ENCODE data around the gene ADAMTS4.

ADAMTS4 gene

DNA sequence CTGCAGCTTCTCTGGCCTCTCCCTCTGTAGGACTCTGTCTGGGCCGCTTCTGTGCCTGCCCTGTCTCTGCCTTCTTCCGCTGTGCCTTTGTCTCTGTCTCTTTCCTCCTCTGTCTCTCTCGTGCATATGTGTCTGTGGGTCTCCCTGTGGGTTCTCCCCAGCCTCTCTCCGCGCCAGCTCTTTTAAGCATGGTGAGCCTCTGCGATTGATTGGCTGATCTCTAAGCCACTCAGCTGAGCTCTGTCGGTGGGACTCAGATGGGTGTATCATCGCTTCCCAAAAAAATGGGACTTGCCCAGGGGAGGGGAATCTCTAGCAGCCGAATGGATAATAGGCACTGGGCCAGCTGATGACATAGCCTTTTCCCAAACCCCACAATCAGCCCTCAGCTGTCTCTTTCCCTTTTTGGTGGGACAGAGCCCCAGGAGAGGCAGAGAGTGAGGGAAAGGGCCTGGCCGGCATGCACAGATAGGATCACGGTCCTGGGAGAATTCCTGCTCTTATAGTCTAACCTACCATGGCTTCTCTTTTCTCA lies at the start of gene ADAMTS4:
Gene ADAMTS4 (minus strand): TSS at position 158 of the 535 bp plus-strand sequence. CDS start 427 bp downstream, outside the sequence.
- DNase-seq (ENCODE audit: insufficient read length, low spot score), result no peak
- no peak for FAIRE-seq
- TF ChIP-seq POLR2A (IDR thresholded peaks at IDR 0.05; ENCODE audit: low read depth, low read length), result no peak

GRCh38 chr1:161244888-161245287 lies 46.0 kb upstream of the ADAMTS4 start:
- TF ChIP-seq POLR2A (IDR thresholded peaks at IDR 0.05; ENCODE audit: low read depth, low read length), result no peak
- FAIRE-seq, result no peak
- no peak for DNase-seq (ENCODE audit: insufficient read length, low spot score)

- DNase-seq (ENCODE audit: insufficient read length, low spot score) (no peak), FAIRE-seq (no peak)
- no peak for TF ChIP-seq POLR2A (IDR thresholded peaks at IDR 0.05; ENCODE audit: low read depth, low read length)
These were observed 43.5 kb upstream of the ADAMTS4 start for GRCh38 chr1:161242313-161242712.

- no peak for DNase-seq (ENCODE audit: insufficient read length, low spot score)
- FAIRE-seq, result no peak
- no peak for TF ChIP-seq POLR2A (IDR thresholded peaks at IDR 0.05; ENCODE audit: low read depth, low read length)
These were observed 42.8 kb upstream of the ADAMTS4 start for GRCh38 chr1:161241682-161242081.

DNA sequence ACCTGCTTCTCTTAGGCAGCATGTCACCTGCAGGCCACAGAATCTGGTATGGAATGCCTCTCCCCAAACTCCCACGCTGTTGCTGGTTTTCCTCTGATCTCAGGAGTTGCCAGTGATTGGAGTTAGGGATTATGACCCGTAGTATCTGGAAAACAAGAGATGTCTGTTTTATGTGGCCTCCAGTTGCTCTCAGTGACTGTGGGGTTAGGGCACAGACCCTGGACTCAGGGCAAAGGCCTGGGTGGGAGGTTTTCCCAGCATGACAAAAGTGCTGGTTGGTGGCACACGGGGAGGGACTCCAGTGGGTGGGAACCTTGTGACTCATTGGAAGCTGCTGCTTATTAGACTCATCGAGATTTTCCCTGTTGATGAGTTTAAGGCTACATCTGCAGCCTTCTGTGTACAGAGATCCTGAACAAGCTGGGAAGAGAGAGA lies 39.2 kb upstream of the ADAMTS4 start, which contains the start of gene NR1I3:
Gene NR1I3 (minus strand): TSS at position 165 of the 435 bp plus-strand sequence. CDS start 1,638 bp downstream, outside the sequence.
- FAIRE-seq (no peak), DNase-seq (ENCODE audit: insufficient read length, low spot score) (no peak)
- TF ChIP-seq POLR2A (IDR thresholded peaks at IDR 0.05; ENCODE audit: low read depth, low read length), result no peak

- DNase-seq (ENCODE audit: insufficient read length, low spot score) (no peak), FAIRE-seq (no peak)
- TF ChIP-seq POLR2A (IDR thresholded peaks at IDR 0.05; ENCODE audit: low read depth, low read length), result no peak
These were observed 37.3 kb upstream of the ADAMTS4 start for GRCh38 chr1:161235957-161236775.

DNA sequence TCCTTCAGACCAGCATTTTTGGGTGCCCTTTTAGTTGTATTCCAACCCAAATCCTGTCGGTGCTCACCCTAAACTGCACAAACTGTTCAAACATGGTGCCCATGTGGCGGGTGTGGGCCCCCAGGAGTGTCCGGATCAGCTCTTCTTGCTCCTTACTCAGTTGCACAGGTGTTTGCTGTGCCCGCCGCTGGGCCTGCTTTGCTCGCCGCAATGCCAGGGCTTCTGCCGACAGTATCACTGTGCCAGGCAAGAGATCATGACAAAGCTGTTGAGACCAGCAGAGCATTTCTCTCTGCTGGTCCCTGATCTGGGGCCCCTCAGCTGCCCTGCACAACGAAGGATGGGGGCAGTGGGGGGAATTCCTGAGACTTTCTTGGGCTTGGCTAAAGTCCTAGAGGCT lies 34.2 kb upstream of the ADAMTS4 start:
- TF ChIP-seq POLR2A (IDR thresholded peaks at IDR 0.05; ENCODE audit: low read depth, low read length), result no peak
- DNase-seq (ENCODE audit: insufficient read length, low spot score) (no peak), FAIRE-seq (no peak)

DNA sequence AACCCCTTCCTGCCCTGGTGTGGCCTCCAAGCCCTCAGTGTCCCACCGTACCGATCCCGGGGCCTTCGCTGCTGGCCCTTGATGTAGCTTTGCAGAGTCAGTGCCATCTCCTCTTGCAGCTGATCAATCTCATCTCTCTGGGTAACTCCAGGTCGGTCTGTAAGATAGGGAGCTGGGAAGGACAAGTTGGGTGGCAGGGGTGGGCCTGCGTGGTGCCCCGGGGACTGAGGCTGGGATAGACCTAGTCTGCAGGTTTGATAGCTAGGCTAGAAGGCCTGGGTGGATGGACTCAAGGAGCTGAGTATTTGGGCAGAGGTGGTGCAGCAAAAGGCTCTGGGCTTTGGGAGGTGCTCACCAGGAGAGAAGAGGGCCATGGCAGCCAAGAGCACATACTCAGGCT lies 31.9 kb upstream of the ADAMTS4 start:
- DNase-seq (ENCODE audit: insufficient read length, low spot score) (no peak), FAIRE-seq (no peak)
- TF ChIP-seq POLR2A (IDR thresholded peaks at IDR 0.05; ENCODE audit: low read depth, low read length), result no peak

- FAIRE-seq, result no peak
- no peak for DNase-seq (ENCODE audit: insufficient read length, low spot score)
- TF ChIP-seq POLR2A (IDR thresholded peaks at IDR 0.05; ENCODE audit: low read depth, low read length), result no peak
These were observed 31.0 kb upstream of the ADAMTS4 start for GRCh38 chr1:161229896-161230295.

DNA sequence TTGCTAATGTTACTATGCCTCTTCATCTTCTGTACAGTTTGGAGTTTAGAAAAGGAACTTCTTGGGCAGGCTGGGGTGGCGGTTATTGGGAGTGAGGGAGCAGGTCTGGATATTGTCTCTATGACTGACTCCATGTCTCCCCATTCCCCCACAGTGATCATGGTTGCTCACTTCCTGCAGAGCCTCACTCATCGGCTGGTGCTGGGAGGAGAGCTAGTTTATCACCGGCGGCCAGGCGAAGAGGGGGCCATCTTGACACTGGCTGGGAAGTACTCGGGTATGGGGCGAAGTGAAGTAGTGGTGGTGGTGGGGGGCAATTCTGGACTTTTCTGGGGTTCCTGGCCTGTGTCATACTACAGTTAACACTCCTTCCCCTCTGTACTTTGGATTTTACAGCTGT lies 29.2 kb upstream of the ADAMTS4 start:
- DNase-seq (ENCODE audit: insufficient read length, low spot score) (no peak), FAIRE-seq (no peak)
- no peak for TF ChIP-seq POLR2A (IDR thresholded peaks at IDR 0.05; ENCODE audit: low read depth, low read length)

GRCh38 chr1:161227196-161227871 lies 28.5 kb upstream of the ADAMTS4 start:
- no peak for TF ChIP-seq POLR2A (IDR thresholded peaks at IDR 0.05; ENCODE audit: low read depth, low read length)
- DNase-seq (ENCODE audit: insufficient read length, low spot score) (peak; percentile 66), FAIRE-seq (no peak)

DNA sequence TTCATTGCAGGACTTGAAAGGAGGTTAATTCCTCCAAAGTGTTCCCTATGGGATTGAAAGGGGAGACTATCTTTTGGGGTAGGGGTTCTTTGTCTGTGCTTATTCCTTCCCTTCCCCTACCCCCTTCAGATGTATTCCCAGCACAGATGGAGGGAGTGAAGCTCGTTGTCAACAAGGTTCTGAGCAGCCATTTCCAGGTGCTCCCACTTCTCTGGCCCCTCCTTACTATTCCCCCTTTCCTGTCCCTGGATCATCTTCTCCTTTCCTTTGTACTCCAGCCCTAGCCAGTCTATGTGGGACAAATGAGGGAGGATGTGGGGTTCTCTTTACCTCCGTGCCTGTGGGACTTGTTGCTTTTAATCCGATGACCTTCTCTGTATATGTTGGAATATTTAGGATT lies 27.9 kb upstream of the ADAMTS4 start:
- FAIRE-seq, result no peak
- TF ChIP-seq POLR2A (IDR thresholded peaks at IDR 0.05; ENCODE audit: low read depth, low read length), result no peak
- no peak for DNase-seq (ENCODE audit: insufficient read length, low spot score)

DNA sequence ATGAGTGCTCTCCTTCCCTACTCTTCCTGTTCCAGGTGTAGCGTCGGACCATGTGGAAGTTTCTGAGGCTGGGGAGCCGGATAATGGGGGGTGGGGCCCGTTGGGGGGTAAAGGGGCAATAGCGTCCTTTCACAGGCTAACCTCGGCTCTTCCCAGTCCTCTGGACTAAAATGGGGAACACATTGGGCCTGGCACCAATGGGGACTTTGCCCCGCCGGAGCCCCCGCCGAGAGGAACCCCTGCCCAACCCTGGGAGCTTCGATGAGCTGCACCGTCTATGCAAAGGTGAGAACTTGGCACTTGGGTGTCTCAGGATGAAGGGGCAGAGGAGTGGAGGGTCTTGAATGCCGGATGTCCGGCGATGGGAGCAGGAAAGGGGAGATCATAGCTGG lies 27.5 kb upstream of the ADAMTS4 start:
- FAIRE-seq (no peak), DNase-seq (ENCODE audit: insufficient read length, low spot score) (no peak)
- no peak for TF ChIP-seq POLR2A (IDR thresholded peaks at IDR 0.05; ENCODE audit: low read depth, low read length)

GRCh38 chr1:161225534-161226319 lies 26.9 kb upstream of the ADAMTS4 start, which contains the start of gene TOMM40L:
TOMM40L (plus strand) TSS chr1:161226060; CDS start chr1:161226490, 430 bp downstream.
- peak; percentile 86 for DNase-seq (ENCODE audit: insufficient read length, low spot score)
- TF ChIP-seq POLR2A (IDR thresholded peaks at IDR 0.05; ENCODE audit: low read depth, low read length), result peak; percentile 53
- peak; percentile 41 for FAIRE-seq

Data from H54 (cell line).